Measurements from ENCODE around the gene NSMCE3.

The NSMCE3 gene

GRCh38 chr15:29220852-29221251 is 48.8 kb downstream of the NSMCE3 start:
- DNase-seq, result no peak

- DNase-seq, result no peak
These were observed 52.7 kb downstream of the NSMCE3 start for GRCh38 chr15:29216955-29217354.

All from suppressor macrophage (primary cell).